ENCODE measurements around the gene CSNK2A3. TPM values are rescaled to one million over a fixed set of nuclear protein-coding genes. Genes with fewer than 3 reads are reported as not detected.

CSNK2A3 gene
- total RNA-seq, 1 donor from 2014 or later = 4.3 TPM

DNA sequence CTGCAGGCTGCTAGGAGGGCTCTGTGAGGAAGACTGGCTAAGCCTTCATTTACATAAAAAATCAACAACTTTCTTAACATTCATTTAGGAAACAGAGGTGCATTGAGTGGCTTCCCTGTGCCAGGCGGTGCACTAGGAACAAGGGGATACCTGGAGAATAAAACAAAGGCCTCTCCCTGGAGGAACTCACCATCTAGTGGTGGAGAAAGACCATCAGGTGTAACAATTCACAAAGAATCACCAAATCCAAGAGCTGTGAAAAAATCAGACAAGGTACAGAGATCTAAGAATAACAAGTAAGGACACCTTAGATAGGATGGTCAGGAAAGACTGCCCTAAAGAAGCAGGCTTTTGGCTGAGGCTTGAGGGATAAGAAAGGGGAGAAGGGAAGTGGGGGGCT, 40.3 kb downstream of the CSNK2A3 start:
- Mint-ChIP-seq H3K27me3 (ENCODE audit: unreplicated experiment) (peaks cover 6% of the 10 kb centered on the region), H3K36me3 (ENCODE audit: low read depth, unreplicated experiment) (peaks cover 53% of the 10 kb centered on the region), H3K4me1 (ENCODE audit: unreplicated experiment) (peaks cover 56% of the 10 kb centered on the region), H3K9me3 (ENCODE audit: unreplicated experiment) (no peaks in the 10 kb centered on the region), H3K27ac (ENCODE audit: unreplicated experiment) (no peak overlapping the region), H3K4me3 (ENCODE audit: unreplicated experiment) (no peak overlapping the region)
- TF ChIP-seq, protein P1, sequence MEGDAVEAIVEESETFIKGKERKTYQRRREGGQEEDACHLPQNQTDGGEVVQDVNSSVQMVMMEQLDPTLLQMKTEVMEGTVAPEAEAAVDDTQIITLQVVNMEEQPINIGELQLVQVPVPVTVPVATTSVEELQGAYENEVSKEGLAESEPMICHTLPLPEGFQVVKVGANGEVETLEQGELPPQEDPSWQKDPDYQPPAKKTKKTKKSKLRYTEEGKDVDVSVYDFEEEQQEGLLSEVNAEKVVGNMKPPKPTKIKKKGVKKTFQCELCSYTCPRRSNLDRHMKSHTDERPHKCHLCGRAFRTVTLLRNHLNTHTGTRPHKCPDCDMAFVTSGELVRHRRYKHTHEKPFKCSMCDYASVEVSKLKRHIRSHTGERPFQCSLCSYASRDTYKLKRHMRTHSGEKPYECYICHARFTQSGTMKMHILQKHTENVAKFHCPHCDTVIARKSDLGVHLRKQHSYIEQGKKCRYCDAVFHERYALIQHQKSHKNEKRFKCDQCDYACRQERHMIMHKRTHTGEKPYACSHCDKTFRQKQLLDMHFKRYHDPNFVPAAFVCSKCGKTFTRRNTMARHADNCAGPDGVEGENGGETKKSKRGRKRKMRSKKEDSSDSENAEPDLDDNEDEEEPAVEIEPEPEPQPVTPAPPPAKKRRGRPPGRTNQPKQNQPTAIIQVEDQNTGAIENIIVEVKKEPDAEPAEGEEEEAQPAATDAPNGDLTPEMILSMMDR (IDR thresholded peaks at IDR 0.05; ENCODE audit: unreplicated experiment) = no peak
- no peak for DNase-seq (ENCODE audit: low spot score)

DNA sequence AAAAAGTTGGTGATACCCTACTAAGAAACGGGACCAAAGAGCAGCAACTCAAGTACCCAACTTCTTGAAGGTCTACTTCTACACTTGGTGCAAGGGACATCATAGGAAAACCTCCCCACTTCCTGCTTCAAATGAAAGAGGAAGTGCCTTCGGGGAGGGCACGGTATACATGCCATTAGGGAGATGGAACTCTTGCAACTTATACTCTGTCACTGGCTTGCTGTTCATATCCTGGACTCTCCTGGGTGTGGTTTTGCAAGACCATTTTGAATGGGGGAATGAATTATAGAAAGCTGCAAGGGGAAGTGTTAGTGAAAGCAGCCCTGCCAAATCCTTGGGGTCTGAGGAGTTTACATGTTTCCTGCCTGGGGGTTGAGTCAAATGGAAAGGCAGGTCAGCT, 41.9 kb downstream of the CSNK2A3 start:
- TF ChIP-seq, protein P1 (IDR thresholded peaks at IDR 0.05; ENCODE audit: unreplicated experiment) = no peak
- H3K36me3 Mint-ChIP-seq (ENCODE audit: low read depth, unreplicated experiment) = peaks cover 52% of the 10 kb centered on the region
- H3K9me3 Mint-ChIP-seq (ENCODE audit: unreplicated experiment) = no peaks in the 10 kb centered on the region
- H3K27ac Mint-ChIP-seq (ENCODE audit: unreplicated experiment) = no peak overlapping the region
- H3K4me1 Mint-ChIP-seq (ENCODE audit: unreplicated experiment) = peaks cover 47% of the 10 kb centered on the region
- H3K27me3 Mint-ChIP-seq (ENCODE audit: unreplicated experiment) = peaks cover 6% of the 10 kb centered on the region
- H3K4me3 Mint-ChIP-seq (ENCODE audit: unreplicated experiment) = no peak overlapping the region
- DNase-seq (ENCODE audit: low spot score) = no peak

DNA sequence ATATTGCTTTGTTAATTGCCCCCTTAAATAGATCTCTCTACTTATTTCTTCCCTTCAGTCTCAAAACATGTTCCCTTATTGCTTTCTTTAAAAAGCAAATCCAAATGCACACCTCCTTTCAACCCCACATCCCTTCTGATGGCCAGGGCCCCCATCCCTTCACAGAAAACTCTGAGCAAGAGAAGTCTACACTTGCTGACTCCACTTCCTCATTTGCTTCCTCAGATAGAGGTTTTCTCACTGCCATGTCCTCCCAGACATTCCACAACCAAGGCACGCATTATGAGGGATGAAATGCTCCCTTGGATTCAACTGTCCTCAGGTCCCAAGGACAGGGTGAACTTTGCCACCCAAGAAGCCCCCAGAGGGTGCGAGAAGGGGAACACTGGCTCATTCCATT, 43.1 kb downstream of the CSNK2A3 start:
- DNase-seq (ENCODE audit: low spot score) = no peak
- Mint-ChIP-seq H3K9me3 (ENCODE audit: unreplicated experiment) (no peaks in the 10 kb centered on the region), H3K4me1 (ENCODE audit: unreplicated experiment) (peaks cover 46% of the 10 kb centered on the region), H3K27me3 (ENCODE audit: unreplicated experiment) (peaks cover 6% of the 10 kb centered on the region), H3K4me3 (ENCODE audit: unreplicated experiment) (peak overlapping the region; percentile 60), H3K27ac (ENCODE audit: unreplicated experiment) (no peak overlapping the region), H3K36me3 (ENCODE audit: low read depth, unreplicated experiment) (peaks cover 50% of the 10 kb centered on the region)
- TF ChIP-seq, protein P1 (IDR thresholded peaks at IDR 0.05; ENCODE audit: unreplicated experiment) = no peak

DNA sequence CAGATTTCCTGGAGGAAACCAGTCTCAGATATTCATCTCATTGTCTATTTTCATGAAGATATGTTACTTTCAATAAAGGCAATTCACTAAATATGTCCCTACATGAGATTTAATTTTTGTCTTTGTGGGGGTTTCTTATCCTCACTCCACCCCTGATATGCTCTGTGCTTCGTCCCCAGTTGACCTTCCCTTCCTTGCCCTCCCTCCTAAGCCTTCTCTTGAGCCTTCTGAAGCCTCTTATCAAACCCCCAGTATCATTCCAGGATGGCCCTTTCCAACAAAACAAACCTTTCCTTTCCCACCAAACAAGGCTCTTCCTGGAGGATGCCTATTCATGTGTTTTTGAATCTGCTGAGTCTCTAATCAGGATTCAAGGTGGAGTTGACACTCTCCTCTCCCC, 44.8 kb downstream of the CSNK2A3 start:
- peaks cover 49% of the 10 kb centered on the region for H3K4me1 Mint-ChIP-seq (ENCODE audit: unreplicated experiment)
- H3K9me3 Mint-ChIP-seq (ENCODE audit: unreplicated experiment) = no peaks in the 10 kb centered on the region
- H3K4me3 Mint-ChIP-seq (ENCODE audit: unreplicated experiment) = peak overlapping the region; percentile 2
- H3K27me3 Mint-ChIP-seq (ENCODE audit: unreplicated experiment) = peaks cover 7% of the 10 kb centered on the region
- no peak for DNase-seq (ENCODE audit: low spot score)
- TF ChIP-seq, protein P1 (IDR thresholded peaks at IDR 0.05; ENCODE audit: unreplicated experiment) = no peak
- peak overlapping the region; percentile 89 for H3K27ac Mint-ChIP-seq (ENCODE audit: unreplicated experiment)
- H3K36me3 Mint-ChIP-seq (ENCODE audit: low read depth, unreplicated experiment) = peaks cover 62% of the 10 kb centered on the region

DNA sequence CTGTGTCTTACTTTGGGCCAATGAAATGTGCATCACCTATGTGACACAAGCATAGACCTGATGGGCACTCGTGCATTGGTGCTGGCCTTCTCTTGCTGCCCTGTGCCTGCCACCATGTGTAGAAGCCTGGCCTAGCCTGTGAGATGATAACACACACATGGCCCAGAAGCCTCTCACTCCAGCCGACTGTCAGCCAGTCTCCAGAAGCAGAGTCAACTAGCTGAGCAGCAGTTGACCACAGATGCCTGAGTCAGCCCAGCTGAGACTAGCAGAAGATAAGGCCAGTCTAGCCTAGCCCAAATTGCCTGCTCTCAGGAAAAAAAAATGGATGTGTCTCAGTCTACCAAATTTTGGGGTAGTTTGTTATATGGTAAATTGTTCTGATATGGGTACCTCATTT, 46.2 kb downstream of the CSNK2A3 start:
- Mint-ChIP-seq H3K4me3 (ENCODE audit: unreplicated experiment) (no peak overlapping the region), H3K27ac (ENCODE audit: unreplicated experiment) (no peak overlapping the region), H3K27me3 (ENCODE audit: unreplicated experiment) (peaks cover 12% of the 10 kb centered on the region), H3K36me3 (ENCODE audit: low read depth, unreplicated experiment) (peaks cover 55% of the 10 kb centered on the region), H3K4me1 (ENCODE audit: unreplicated experiment) (peaks cover 42% of the 10 kb centered on the region), H3K9me3 (ENCODE audit: unreplicated experiment) (no peaks in the 10 kb centered on the region)
- no peak for DNase-seq (ENCODE audit: low spot score)
- TF ChIP-seq, protein P1 (IDR thresholded peaks at IDR 0.05; ENCODE audit: unreplicated experiment) = no peak

Data from endothelial cell (in vitro differentiated cells).